ENCODE measurements around the gene LAMC2. TPM values are rescaled to one million over a fixed set of nuclear protein-coding genes. Genes with fewer than 3 reads are reported as not detected.

The LAMC2 gene
- polyA plus RNA-seq, 1 donor: 33.4 TPM

DNA sequence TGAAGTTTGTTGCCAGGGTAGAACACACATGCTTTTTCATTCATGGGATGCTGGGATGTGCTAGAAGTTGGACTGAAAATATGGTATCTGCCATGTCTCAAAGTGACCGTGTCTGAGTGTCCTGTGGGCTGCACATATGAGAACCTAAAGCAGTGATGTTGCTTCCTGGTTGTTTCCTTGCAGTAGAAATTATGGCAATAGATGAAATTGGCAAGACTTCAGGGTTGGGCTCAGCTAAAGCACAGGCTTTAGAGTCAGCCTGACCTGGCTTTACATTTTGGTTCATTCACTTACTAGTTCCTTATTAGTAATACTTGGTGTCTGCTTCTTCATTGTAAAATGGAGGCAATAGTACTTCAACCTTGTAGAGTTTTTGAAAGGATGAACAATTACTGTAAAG lies 2.2 kb downstream of the LAMC2 start:
- Histone ChIP-seq H3K4me3 (ENCODE audit: low read length) (no peak overlapping the region), H3K27ac (ENCODE audit: low read length) (peak overlapping the region; percentile 26), H3K36me3 (ENCODE audit: control insufficient read depth, insufficient read depth, low read length) (no peaks in the 10 kb centered on the region), H3K27me3 (ENCODE audit: control insufficient read depth, insufficient read depth, low read length) (no peaks in the 10 kb centered on the region), H3K4me1 (ENCODE audit: control insufficient read depth, insufficient read depth, low read length) (peaks cover 11% of the 10 kb centered on the region), H3K9me3 (ENCODE audit: control insufficient read depth, low read depth, low read length) (no peaks in the 10 kb centered on the region)
- DNase-seq: no peak
- no CpG with 5 or more reads among the region's 1 CpG for WGBS (ENCODE audit: insufficient coverage, low lambda C conversion rate)

DNA sequence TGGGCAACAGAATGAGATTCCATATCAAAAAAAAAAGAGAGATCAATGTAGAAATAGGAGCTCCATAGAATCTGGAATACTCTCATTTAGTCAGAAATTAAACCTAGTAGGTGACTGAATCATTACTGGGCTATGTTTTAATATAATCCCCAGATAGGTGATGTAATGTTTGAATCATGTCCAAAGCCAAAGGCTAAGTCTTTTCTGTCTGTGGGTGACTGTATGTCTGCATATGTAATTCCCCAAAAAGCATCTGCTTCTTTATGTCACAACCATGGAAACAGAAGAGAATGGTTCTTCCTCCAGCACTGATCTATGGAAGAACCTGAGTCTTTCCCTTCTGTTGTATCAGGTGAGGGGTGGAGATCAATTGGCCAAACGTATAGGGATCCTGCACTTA lies 5.8 kb downstream of the LAMC2 start:
- H3K4me1 ChIP-seq (ENCODE audit: control insufficient read depth, insufficient read depth, low read length): peaks cover 26% of the 10 kb centered on the region
- no peak overlapping the region for H3K4me3 ChIP-seq (ENCODE audit: low read length)
- WGBS (ENCODE audit: insufficient coverage, low lambda C conversion rate): no CpG with 5 or more reads among the region's 1 CpG
- no peaks in the 10 kb centered on the region for H3K9me3 ChIP-seq (ENCODE audit: control insufficient read depth, low read depth, low read length)
- no peaks in the 10 kb centered on the region for H3K27me3 ChIP-seq (ENCODE audit: control insufficient read depth, insufficient read depth, low read length)
- DNase-seq: no peak
- H3K36me3 ChIP-seq (ENCODE audit: control insufficient read depth, insufficient read depth, low read length): no peaks in the 10 kb centered on the region
- no peak overlapping the region for H3K27ac ChIP-seq (ENCODE audit: low read length)

DNA sequence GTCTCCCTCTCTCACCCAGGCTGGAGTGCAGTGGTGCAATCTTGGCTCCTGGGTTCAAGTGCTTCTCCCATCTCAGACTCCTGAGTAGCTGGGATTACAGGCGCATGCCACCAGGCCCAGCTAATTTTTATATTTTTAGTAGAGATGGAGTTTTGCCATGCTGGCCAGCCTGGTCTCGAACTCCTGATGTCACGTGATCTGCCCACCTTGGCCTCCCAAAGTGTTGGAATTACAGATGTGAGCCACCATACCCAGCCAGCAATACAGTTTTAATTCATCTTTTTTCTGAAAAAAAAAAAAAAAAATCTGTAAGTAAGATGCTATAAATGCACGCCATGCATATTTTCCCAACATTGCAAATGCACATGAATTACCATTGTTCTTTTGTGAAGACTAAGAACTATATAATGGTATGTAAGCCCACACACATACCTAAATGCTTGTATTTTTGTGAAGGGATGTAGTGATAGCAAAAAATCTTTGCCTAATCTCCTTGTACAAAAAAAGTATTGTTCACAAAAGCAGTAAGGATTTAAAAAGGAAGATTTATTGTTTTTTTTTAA lies 8.0 kb downstream of the LAMC2 start:
- Histone ChIP-seq H3K4me3 (ENCODE audit: low read length) (no peak overlapping the region), H3K27me3 (ENCODE audit: control insufficient read depth, insufficient read depth, low read length) (no peaks in the 10 kb centered on the region)

DNA sequence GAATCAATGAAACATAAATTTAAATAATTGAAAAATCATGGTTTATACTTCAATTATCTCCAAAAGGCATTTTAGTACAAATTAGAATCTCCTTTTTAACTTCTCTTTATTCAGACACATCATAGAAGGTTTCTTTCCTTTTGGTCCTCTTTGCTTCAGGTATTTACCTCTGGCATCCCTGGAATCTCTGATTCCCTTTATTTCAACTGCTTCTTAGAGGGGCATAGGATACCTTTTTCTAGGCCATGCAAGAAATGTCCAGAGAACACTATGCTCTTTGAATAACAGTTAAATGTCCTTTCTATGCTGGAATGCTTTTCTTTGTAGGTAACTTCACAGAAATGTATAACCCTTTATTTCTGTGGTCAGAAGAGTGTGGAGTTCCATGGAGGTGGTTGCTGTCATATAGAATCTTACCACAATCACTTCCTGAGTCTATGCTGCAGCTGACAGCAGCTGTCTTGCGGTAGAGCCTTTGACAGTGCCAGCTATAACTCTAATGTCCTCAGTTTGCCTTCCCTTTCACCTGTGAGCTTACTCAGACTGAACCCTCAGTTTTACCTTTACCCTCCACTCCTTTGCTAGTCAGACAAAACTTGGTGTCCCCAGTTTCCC lies 8.6 kb downstream of the LAMC2 start:
- Histone ChIP-seq H3K27me3 (ENCODE audit: control insufficient read depth, insufficient read depth, low read length) (no peaks in the 10 kb centered on the region), H3K9me3 (ENCODE audit: control insufficient read depth, low read depth, low read length) (no peaks in the 10 kb centered on the region), H3K27ac (ENCODE audit: low read length) (peak overlapping the region; percentile 90), H3K36me3 (ENCODE audit: control insufficient read depth, insufficient read depth, low read length) (no peaks in the 10 kb centered on the region), H3K4me1 (ENCODE audit: control insufficient read depth, insufficient read depth, low read length) (peaks cover 25% of the 10 kb centered on the region), H3K4me3 (ENCODE audit: low read length) (no peak overlapping the region)
- no CpG with 5 or more reads among the region's 1 CpG for whole genome bisulfite sequencing (ENCODE audit: insufficient coverage, low lambda C conversion rate)
- DNase-seq: no peak

More for the DNA sequence above, 8.0 kb downstream of the LAMC2 start:
- WGBS (ENCODE audit: insufficient coverage, low lambda C conversion rate): no CpG with 5 or more reads among the region's 4 CpGs
- peak overlapping the region; percentile 90 for H3K27ac ChIP-seq (ENCODE audit: low read length)
- no peaks in the 10 kb centered on the region for H3K36me3 ChIP-seq (ENCODE audit: control insufficient read depth, insufficient read depth, low read length)
- no peaks in the 10 kb centered on the region for H3K9me3 ChIP-seq (ENCODE audit: control insufficient read depth, low read depth, low read length)
- no peak for DNase-seq
- H3K4me1 ChIP-seq (ENCODE audit: control insufficient read depth, insufficient read depth, low read length): peaks cover 25% of the 10 kb centered on the region

DNA sequence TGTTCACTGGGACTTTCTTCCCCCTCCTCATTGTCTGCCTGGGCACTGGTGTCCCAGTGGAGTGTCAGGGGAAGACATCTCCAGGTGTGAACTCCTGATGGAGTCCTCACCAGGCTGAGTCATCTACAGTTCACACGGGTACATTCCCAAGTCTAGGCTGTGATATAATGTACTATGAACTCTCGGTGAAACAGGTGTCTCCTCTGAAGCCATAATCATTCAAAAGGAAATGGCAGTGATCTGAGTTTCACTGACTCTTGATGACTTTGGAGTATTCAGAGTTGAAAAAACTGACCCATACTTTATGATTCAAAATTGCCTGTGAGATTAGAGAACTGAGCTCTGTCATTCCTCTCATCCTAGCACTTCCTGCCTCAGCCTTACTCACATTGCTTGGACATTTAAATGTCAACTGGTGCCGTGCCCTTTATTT lies 9.1 kb downstream of the LAMC2 start:
- DNase-seq: peak; percentile 92 to 96
- Histone ChIP-seq H3K27ac (ENCODE audit: low read length) (peak overlapping the region; percentile 90), H3K9me3 (ENCODE audit: control insufficient read depth, low read depth, low read length) (no peaks in the 10 kb centered on the region), H3K27me3 (ENCODE audit: control insufficient read depth, insufficient read depth, low read length) (no peaks in the 10 kb centered on the region), H3K4me1 (ENCODE audit: control insufficient read depth, insufficient read depth, low read length) (peaks cover 25% of the 10 kb centered on the region), H3K36me3 (ENCODE audit: control insufficient read depth, insufficient read depth, low read length) (no peaks in the 10 kb centered on the region), H3K4me3 (ENCODE audit: low read length) (no peak overlapping the region)
- 0% methylated on average over 1 of the region's 3 CpGs for WGBS (ENCODE audit: insufficient coverage, low lambda C conversion rate)

DNA sequence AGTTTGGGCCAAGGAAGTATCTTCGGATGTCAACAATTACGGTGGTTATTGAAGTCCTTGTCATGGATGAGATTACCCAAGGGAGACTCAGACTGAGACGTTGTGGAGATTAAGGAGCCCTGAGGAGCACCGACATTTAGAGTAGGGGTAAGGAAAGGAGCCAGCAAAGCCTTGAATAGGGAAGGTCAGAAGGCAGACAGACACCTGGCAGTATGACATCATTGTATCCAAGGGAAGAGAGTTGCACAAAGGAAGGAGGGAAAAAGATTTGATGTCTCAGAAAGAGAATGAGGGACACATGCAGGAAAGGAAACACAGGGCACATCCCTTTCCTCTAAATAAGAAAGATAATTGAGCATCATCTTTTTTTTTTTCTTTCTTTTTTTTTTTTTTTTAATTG lies 11.7 kb downstream of the LAMC2 start:
- Histone ChIP-seq H3K4me3 (ENCODE audit: low read length) (no peak overlapping the region), H3K27ac (ENCODE audit: low read length) (peak overlapping the region; percentile 74), H3K9me3 (ENCODE audit: control insufficient read depth, low read depth, low read length) (no peaks in the 10 kb centered on the region), H3K27me3 (ENCODE audit: control insufficient read depth, insufficient read depth, low read length) (no peaks in the 10 kb centered on the region), H3K36me3 (ENCODE audit: control insufficient read depth, insufficient read depth, low read length) (no peaks in the 10 kb centered on the region), H3K4me1 (ENCODE audit: control insufficient read depth, insufficient read depth, low read length) (peaks cover 25% of the 10 kb centered on the region)
- no peak for DNase-seq
- no CpG with 5 or more reads among the region's 4 CpGs for WGBS (ENCODE audit: insufficient coverage, low lambda C conversion rate)

DNA sequence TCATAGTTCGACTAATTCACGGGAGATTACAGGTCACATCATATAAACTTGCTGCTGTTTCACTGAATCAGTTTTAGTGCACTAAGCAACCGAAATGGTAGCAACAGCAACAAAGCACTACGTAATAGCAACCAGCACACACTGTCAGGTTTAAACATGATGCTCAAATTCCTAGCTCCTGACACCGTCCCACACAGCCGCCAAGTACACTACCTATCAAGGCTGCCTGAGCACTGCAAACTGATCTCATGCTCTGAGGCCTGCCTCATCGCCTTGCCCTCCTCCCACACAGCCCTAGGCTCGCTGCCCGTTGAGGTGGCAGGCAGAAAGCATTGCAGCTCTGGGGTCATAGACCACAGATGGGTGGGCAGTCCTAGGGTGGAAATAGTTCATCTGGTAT lies 12.4 kb downstream of the LAMC2 start:
- Histone ChIP-seq H3K36me3 (ENCODE audit: control insufficient read depth, insufficient read depth, low read length) (no peaks in the 10 kb centered on the region), H3K9me3 (ENCODE audit: control insufficient read depth, low read depth, low read length) (no peaks in the 10 kb centered on the region), H3K4me3 (ENCODE audit: low read length) (no peak overlapping the region), H3K27me3 (ENCODE audit: control insufficient read depth, insufficient read depth, low read length) (no peaks in the 10 kb centered on the region), H3K27ac (ENCODE audit: low read length) (peak overlapping the region; percentile 74), H3K4me1 (ENCODE audit: control insufficient read depth, insufficient read depth, low read length) (peaks cover 25% of the 10 kb centered on the region)
- DNase-seq: peak; percentile 81 to 89
- 40% methylated on average over 1 of the region's 9 CpGs for WGBS (ENCODE audit: insufficient coverage, low lambda C conversion rate)

DNA sequence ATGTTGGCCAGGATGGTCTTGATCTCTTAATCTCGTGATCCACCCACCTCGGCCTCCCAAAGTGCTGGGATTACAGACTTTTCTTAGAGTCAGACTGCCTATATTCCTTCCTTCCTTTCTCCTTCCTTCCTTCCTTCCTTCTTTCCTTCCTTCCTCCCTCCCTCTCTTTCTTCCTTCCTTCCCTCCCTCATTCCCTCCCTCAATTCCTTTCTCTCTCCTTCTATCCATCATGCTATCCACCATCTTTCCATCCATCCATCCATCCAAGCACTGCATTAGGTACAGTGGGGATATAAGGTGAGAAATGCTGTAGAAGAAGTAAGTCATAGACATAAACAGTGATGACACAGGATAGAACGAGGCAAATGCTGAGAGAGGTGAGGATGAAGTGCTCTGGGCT lies 13.2 kb downstream of the LAMC2 start:
- no CpG with 5 or more reads among the region's 3 CpGs for whole genome bisulfite sequencing (ENCODE audit: insufficient coverage, low lambda C conversion rate)
- no peak overlapping the region for H3K4me3 ChIP-seq (ENCODE audit: low read length)
- no peak for DNase-seq
- no peaks in the 10 kb centered on the region for H3K27me3 ChIP-seq (ENCODE audit: control insufficient read depth, insufficient read depth, low read length)
- no peaks in the 10 kb centered on the region for H3K36me3 ChIP-seq (ENCODE audit: control insufficient read depth, insufficient read depth, low read length)
- H3K4me1 ChIP-seq (ENCODE audit: control insufficient read depth, insufficient read depth, low read length): peaks cover 25% of the 10 kb centered on the region
- H3K9me3 ChIP-seq (ENCODE audit: control insufficient read depth, low read depth, low read length): no peaks in the 10 kb centered on the region
- peak overlapping the region; percentile 74 for H3K27ac ChIP-seq (ENCODE audit: low read length)

DNA sequence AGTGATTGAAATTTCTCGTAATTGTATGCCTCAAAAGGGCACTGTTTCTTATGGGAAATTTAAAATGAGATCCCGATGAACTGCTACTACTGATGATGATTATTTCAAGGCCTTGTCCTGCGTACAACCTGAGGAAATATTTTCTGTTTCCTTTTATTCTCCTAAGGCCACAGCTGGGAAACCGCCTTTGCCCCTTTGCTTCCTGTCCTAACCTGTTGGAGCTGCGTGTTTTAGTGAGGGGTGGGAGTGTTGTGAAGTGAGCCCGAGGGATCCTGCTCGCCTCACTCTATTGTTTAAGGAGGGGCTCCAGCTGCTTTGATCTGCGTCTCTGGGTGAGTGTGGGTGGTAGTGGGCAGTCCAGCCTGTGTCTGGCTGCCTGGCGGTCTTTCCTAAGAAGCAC lies 14.4 kb downstream of the LAMC2 start:
- Histone ChIP-seq H3K27me3 (ENCODE audit: control insufficient read depth, insufficient read depth, low read length) (no peaks in the 10 kb centered on the region), H3K36me3 (ENCODE audit: control insufficient read depth, insufficient read depth, low read length) (no peaks in the 10 kb centered on the region), H3K4me1 (ENCODE audit: control insufficient read depth, insufficient read depth, low read length) (peaks cover 16% of the 10 kb centered on the region), H3K9me3 (ENCODE audit: control insufficient read depth, low read depth, low read length) (no peaks in the 10 kb centered on the region), H3K4me3 (ENCODE audit: low read length) (no peak overlapping the region), H3K27ac (ENCODE audit: low read length) (no peak overlapping the region)
- DNase-seq: no peak
- 100% methylated on average over 1 of the region's 9 CpGs for WGBS (ENCODE audit: insufficient coverage, low lambda C conversion rate)

DNA sequence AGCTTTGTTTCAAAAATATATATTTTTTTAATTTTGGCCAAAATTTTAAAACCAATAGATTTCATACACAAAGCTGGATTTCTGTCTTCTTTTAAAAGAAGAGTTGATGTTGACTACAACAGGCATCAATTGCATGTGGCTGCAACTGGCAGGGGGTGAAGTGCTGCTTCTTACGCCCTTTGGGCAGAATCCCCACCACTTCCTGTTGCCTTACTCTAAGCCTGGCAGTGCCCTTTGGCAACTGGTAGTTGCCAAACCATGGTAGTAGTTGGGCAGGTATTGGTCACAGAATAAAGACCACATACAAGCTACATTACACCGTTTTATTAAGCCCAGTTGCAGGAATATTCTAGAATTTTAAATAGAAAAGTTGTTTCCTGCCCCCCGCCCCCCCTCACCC lies 17.0 kb downstream of the LAMC2 start:
- DNase-seq: no peak
- no peak overlapping the region for H3K27ac ChIP-seq (ENCODE audit: low read length)
- H3K27me3 ChIP-seq (ENCODE audit: control insufficient read depth, insufficient read depth, low read length): no peaks in the 10 kb centered on the region
- peaks cover 4% of the 10 kb centered on the region for H3K4me1 ChIP-seq (ENCODE audit: control insufficient read depth, insufficient read depth, low read length)
- H3K9me3 ChIP-seq (ENCODE audit: control insufficient read depth, low read depth, low read length): no peaks in the 10 kb centered on the region
- H3K36me3 ChIP-seq (ENCODE audit: control insufficient read depth, insufficient read depth, low read length): peaks cover 4% of the 10 kb centered on the region
- WGBS (ENCODE audit: insufficient coverage, low lambda C conversion rate): no CpG with 5 or more reads among the region's 3 CpGs
- no peak overlapping the region for H3K4me3 ChIP-seq (ENCODE audit: low read length)

DNA sequence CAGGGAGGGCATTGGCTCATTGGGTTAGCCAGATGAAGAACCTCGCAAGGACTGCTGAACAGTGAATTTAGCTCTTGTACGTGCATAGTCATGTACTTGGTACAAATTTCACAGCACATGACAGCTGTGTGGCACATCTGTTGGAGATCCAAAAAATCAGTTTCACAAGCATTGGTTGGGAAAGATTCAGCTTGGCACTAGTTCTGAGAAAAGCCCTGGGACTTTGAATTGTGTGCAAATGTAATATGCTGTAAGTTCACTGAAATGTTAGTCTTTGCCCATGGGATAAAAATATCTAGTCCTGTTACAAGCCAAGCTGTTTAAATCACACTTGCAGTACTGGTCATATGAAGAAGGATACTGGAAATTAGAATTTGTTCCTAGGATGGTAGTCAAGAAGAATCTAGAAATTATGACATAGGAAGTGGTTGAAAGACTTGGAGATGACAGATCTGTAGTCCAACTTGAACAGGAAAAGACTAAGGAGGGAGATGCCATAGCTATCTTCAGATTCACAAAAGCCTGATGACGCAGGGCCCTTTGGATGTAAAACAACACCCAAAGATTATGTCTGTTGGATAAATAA lies 19.2 kb downstream of the LAMC2 start:
- H3K4me3 ChIP-seq (ENCODE audit: low read length): no peak overlapping the region
- H3K36me3 ChIP-seq (ENCODE audit: control insufficient read depth, insufficient read depth, low read length): peaks cover 11% of the 10 kb centered on the region
- H3K27ac ChIP-seq (ENCODE audit: low read length): no peak overlapping the region
- no CpG with 5 or more reads among the region's 3 CpGs for WGBS (ENCODE audit: insufficient coverage, low lambda C conversion rate)
- DNase-seq: no peak
- no peaks in the 10 kb centered on the region for H3K27me3 ChIP-seq (ENCODE audit: control insufficient read depth, insufficient read depth, low read length)
- no peaks in the 10 kb centered on the region for H3K9me3 ChIP-seq (ENCODE audit: control insufficient read depth, low read depth, low read length)
- no peaks in the 10 kb centered on the region for H3K4me1 ChIP-seq (ENCODE audit: control insufficient read depth, insufficient read depth, low read length)
